ENCODE results near the gene NRL.

DNA sequence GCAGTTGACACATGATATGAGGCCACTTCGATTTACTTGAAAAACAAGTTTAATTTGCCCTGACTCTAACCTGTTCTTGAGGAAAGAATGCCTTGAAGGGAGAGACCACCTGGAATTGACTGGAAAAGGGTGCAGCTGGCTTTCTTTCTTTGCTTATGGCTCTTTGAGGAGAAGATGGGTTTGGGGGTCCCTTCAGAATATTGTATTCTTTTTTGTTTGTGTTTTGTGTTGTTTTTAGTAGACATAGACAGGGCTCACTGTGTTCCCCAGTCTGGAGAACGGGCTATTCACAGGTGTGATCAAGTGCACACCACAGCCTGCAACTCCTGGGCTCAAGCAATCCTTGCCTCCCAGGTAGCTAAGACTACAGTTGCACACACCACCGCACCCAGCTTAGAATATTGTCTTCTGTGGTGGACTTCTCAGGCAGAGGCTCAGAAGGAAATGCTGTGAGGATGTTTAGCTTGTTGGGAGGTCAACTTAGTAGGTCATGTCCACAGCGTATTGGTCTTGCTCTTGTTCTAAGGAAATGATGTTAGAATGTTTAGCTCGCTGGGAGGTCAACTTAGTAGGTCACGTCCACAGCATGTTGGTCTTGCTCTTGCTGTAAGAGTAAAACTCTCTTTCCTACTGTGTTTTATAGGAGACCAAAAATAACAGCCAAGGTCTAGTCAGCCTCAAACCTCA, 1.5 kb upstream of the NRL start:
- TF ChIP-seq, protein P1, sequence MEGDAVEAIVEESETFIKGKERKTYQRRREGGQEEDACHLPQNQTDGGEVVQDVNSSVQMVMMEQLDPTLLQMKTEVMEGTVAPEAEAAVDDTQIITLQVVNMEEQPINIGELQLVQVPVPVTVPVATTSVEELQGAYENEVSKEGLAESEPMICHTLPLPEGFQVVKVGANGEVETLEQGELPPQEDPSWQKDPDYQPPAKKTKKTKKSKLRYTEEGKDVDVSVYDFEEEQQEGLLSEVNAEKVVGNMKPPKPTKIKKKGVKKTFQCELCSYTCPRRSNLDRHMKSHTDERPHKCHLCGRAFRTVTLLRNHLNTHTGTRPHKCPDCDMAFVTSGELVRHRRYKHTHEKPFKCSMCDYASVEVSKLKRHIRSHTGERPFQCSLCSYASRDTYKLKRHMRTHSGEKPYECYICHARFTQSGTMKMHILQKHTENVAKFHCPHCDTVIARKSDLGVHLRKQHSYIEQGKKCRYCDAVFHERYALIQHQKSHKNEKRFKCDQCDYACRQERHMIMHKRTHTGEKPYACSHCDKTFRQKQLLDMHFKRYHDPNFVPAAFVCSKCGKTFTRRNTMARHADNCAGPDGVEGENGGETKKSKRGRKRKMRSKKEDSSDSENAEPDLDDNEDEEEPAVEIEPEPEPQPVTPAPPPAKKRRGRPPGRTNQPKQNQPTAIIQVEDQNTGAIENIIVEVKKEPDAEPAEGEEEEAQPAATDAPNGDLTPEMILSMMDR (conservative IDR thresholded peaks at IDR 0.05) = no peak
- TF ChIP-seq EZH2 (IDR thresholded peaks at IDR 0.05; ENCODE audit: low read depth) = no peak

All from PC-9 (cell line).